ENCODE data around the gene NMS. TPM values are rescaled to one million over a fixed set of nuclear protein-coding genes. Genes with fewer than 3 reads are reported as not detected.

NMS gene
- total and polyA plus RNA-seq, 2 of the 13 experiments (the other 11 are each of a cell fraction or from before 2014, with no cell fraction given) = not detected

DNA sequence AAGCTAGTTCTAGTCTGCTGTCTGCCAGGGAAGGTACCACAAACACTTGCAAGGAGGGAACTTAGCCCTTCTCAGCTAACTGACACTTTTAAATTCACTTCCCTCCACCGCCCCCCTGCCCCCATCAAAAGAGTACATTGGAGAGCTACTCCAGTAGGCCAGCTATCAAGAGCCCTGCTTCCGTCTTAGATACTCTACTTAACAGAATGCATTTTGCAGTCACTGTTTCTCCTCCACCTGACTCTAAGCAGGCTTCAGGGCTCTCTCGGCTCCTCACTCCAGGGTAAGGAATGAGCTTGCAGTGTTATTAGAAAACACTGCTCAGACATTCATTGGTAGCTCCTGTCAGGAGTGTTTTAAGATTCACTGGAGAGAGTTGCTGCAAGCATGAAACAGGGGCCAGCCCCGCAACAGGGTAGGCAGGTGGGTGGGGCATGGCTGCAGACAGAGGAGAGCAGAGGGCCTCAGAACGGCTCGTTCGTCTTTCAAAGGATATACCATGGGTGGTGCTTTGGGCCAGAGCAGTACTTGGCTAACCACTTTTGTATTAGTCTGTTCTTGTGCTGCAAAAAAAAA, 57.2 kb downstream of the NMS start:
- Histone ChIP-seq H3K4me2 (ENCODE audit: low read depth, low read length) (no peak overlapping the region), H3K36me3 (replicated peaks in 1 of 2; ENCODE audit: control insufficient read depth in 1 of 2, insufficient read depth in 2 of 2, low read length in 2 of 2) (no peaks in the 10 kb centered on the region), H3K4me1 (ENCODE audit: insufficient read depth, low read length) (no peaks in the 10 kb centered on the region), H3K9me3 (ENCODE audit: low read length) (no peaks in the 10 kb centered on the region), H3K4me3 (replicated peaks in 1 of 3; ENCODE audit: insufficient read depth in 1 of 3, low read depth in 2 of 3, low read length in 3 of 3) (no peak overlapping the region), H4K20me1 (ENCODE audit: insufficient read depth, low read length) (no peaks in the 10 kb centered on the region), H3K79me2 (ENCODE audit: insufficient read depth, low read length) (no peaks in the 10 kb centered on the region), H2AFZ (ENCODE audit: low read length) (no peak overlapping the region), H3K27ac (ENCODE audit: extremely low read length, insufficient read depth, low read length) (no peak overlapping the region), H3K9ac (ENCODE audit: insufficient read depth, low read depth, low read length) (no peak overlapping the region), H3K27me3 (ENCODE audit: control insufficient read depth in 1 of 2, insufficient read depth in 2 of 2, low read length in 2 of 2) (peaks cover 2 to 34% of the 10 kb centered on the region in 2 experiments)
- WGBS (ENCODE audit: low lambda C conversion rate) = 6% methylated on average over 7 of the region's 7 CpGs
- in situ Hi-C loops (cut with HindIII; ENCODE audit: extremely low pct_ligation_motif_present, low pct_unique_long_range_greater_than_20kb) (no loop called here), intact Hi-C loops (cut with micrococcal nuclease; ENCODE audit: unreplicated experiment) (no loop called here)
- no peak for TF ChIP-seq FIP1L1 (IDR thresholded peaks at IDR 0.05; ENCODE audit: borderline replicate concordance, insufficient read depth, low read depth, low read length)
- TF ChIP-seq, protein P1, sequence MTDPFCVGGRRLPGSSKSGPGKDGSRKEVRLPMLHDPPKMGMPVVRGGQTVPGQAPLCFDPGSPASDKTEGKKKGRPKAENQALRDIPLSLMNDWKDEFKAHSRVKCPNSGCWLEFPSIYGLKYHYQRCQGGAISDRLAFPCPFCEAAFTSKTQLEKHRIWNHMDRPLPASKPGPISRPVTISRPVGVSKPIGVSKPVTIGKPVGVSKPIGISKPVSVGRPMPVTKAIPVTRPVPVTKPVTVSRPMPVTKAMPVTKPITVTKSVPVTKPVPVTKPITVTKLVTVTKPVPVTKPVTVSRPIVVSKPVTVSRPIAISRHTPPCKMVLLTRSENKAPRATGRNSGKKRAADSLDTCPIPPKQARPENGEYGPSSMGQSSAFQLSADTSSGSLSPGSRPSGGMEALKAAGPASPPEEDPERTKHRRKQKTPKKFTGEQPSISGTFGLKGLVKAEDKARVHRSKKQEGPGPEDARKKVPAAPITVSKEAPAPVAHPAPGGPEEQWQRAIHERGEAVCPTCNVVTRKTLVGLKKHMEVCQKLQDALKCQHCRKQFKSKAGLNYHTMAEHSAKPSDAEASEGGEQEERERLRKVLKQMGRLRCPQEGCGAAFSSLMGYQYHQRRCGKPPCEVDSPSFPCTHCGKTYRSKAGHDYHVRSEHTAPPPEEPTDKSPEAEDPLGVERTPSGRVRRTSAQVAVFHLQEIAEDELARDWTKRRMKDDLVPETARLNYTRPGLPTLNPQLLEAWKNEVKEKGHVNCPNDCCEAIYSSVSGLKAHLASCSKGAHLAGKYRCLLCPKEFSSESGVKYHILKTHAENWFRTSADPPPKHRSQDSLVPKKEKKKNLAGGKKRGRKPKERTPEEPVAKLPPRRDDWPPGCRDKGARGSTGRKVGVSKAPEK (CRISPR knock-in tag; IDR thresholded peaks at IDR 0.05; ENCODE audit: borderline replicate concordance) = no peak
- no peak for TF ChIP-seq GTF3A (CRISPR knock-in tag; conservative IDR thresholded peaks at IDR 0.05)
- no peak for TF ChIP-seq TEAD2 (CRISPR knock-in tag; IDR thresholded peaks at IDR 0.05)
- no peak for TF ChIP-seq ZNF180 (CRISPR knock-in tag; IDR thresholded peaks at IDR 0.05; ENCODE audit: borderline replicate concordance, low read depth)
- TF ChIP-seq ZNF629 (CRISPR knock-in tag; conservative IDR thresholded peaks at IDR 0.05) = no peak
- no peak for TF ChIP-seq PAX8 (CRISPR knock-in tag; IDR thresholded peaks at IDR 0.05; ENCODE audit: borderline replicate concordance)
- no peak for TF ChIP-seq NFKBIZ (CRISPR knock-in tag; IDR thresholded peaks at IDR 0.05)
- TF ChIP-seq ZNF784 (CRISPR knock-in tag; IDR thresholded peaks at IDR 0.05; ENCODE audit: borderline replicate concordance) = no peak
- no peak for TF ChIP-seq SATB2 (CRISPR knock-in tag; IDR thresholded peaks at IDR 0.05)
- FAIRE-seq = no peak
- DNase-seq (ENCODE audit: low spot score) = no peak
- BruUV-seq (replicated peaks) = no TSS peak
- ChIA-PET POLR2A (no interaction called here), CTCF (ENCODE audit: low intra/inter-chr PET ratio, low total read pairs) (no interaction called here)
- no peak for ATAC-seq
